Epithelial cell of proximal tubule (primary cell): ENCODE results near the gene TMEM184B. TPM values are rescaled to one million over a fixed set of nuclear protein-coding genes. Genes with fewer than 3 reads are reported as not detected.

Experiments
- DNase-seq: peaks from one replicate; pipeline ENCODE4 v3.0.0-alpha.2; 2011; ENCODE audit warnings: low read depth
- H3K4me3 ChIP-seq: 2 replicates; pipeline ENCODE4 v1.5.1; 2011; ENCODE audit warnings: low read depth, mild to moderate bottlenecking, low read length
- CTCF ChIP-seq: conservative IDR thresholded peaks from 2 replicates; pipeline ENCODE4 v1.5.1; 2012; ENCODE audit warnings: low read depth, mild to moderate bottlenecking, low read length
- total RNA-seq: library from RNA; depleted of rRNA; stranded (reverse); fragments of >200 nt; gene quantifications from 2 replicates; pipeline ENCODE4 v1.2.3, GENCODE V29; 2015

Gene TMEM184B
- total RNA-seq, 1 donor from 2014 or later = 90.2 TPM

DNA sequence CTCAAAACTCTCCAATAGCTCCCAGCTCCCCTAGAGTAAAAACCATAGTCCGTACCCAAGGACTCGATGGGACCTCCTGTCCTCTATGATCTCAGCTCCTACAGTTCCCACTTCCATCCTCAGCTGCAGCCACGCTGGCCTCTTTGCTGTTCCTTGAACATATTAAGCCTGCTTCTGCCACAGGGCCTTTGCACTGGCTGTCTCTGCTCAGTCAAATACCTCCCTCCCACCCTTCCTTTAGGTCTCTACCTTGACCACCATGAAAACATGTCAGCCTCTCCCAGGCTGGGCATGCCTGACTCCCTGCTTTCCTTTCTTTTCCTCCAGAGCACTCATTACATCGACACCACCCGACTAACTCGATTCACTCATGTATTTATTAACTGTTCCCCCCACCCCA is 24.5 kb downstream of the TMEM184B start:
- TF ChIP-seq CTCF = no peak
- no peak overlapping the region for H3K4me3 ChIP-seq
- DNase-seq = no peak

GRCh38 chr22:38247713-38248112 is 25.1 kb downstream of the TMEM184B start:
- no peak for DNase-seq
- no peak for TF ChIP-seq CTCF
- no peak overlapping the region for H3K4me3 ChIP-seq

GRCh38 chr22:38246692-38247091 is 26.1 kb downstream of the TMEM184B start:
- no peak for TF ChIP-seq CTCF
- no peak for DNase-seq
- no peak overlapping the region for H3K4me3 ChIP-seq

DNA sequence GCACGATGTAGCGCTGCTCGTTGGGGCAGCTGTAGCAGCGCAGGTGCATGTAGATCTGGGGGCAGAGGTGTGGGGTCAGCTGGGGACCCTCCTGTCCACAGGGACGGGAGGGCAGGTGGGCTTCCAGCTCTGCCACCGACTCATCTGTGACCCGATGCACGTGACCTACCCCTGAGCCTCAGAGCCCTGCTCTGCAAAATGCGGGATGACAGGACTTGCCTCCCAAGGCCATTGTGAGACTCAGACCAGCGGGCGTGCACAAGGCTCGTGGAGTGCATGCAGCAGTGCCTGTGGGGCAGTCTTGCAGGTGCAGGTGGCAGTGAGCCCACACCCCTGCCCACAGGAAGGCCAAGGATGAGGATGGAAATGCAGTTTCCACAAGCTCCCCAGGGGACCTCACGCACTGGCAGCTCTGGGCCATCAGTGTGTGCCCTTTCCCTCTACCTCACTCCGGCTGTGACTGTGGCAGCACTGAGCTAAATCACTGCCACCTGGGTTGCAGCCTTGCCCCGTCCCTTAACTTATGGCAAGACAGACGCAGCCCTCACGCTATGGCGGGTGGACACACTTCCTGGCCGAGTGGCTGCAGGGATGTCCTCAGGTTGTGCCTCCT is 26.7 kb downstream of the TMEM184B start:
- TF ChIP-seq CTCF = no peak
- no peak for DNase-seq
- H3K4me3 ChIP-seq = no peak overlapping the region

DNA sequence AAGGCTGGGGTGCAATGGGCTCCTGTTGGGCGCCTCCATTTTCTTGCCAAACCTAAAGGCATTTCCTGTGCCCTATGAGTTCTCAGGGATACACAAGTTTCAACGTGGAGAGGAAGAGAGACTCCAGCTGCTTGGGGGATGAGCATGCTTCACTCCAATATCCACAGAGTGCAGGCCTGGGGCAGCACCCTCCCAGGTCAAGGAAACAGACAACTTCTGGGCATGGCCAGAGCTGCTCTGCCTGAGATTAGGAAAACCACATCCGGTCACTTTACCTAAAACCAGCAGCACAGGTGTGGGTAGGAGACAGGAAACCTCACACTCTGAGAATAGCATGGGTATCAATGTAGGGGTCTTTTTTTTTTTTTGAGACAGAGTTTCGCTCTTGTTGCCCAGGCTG is 28.7 kb downstream of the TMEM184B start:
- no peak for DNase-seq
- no peak overlapping the region for H3K4me3 ChIP-seq
- no peak for TF ChIP-seq CTCF

GRCh38 chr22:38243007-38243765 is 29.6 kb downstream of the TMEM184B start:
- no peak for DNase-seq
- no peak for TF ChIP-seq CTCF
- H3K4me3 ChIP-seq = no peak overlapping the region
